Hepatocyte (in vitro differentiated cells): ENCODE results near the gene ERBB4. TPM values are rescaled to one million over a fixed set of nuclear protein-coding genes. Genes with fewer than 3 reads are reported as not detected.
"Not testable (repeated sequence)": the region's sequence is repeated elsewhere in the genome, so short reads cannot be mapped to it uniquely, and the experiment has no call there.

Source experiments
- DNase-seq: peaks from one replicate; pipeline ENCODE4 v3.0.0-alpha.2; 2016; ENCODE audit warnings: low spot score
- H2AFZ ChIP-seq: fragments of 200-600 bp; sonication (generic); 2 replicates; pipeline ENCODE4 v1.6.0; 2016; ENCODE audit warnings: antibody characterized with exemption, mild to moderate bottlenecking
- H3K27ac ChIP-seq: fragments of 200-600 bp; sonication (generic); 2 replicates; pipeline ENCODE4 v1.5.1; 2016; ENCODE audit warnings: mild to moderate bottlenecking
- H3K27me3 ChIP-seq: fragments of 200-600 bp; sonication (generic); 2 replicates; pipeline ENCODE4 v1.6.1; 2016
- H3K36me3 ChIP-seq: fragments of 200-600 bp; sonication (generic); replicated peaks from 2 replicates; pipeline ENCODE4 v1.5.1; 2016; ENCODE audit warnings: low read depth; ENCODE audit not compliant: insufficient read depth
- H3K4me1 ChIP-seq: fragments of 200-600 bp; sonication (generic); 2 replicates; pipeline ENCODE4 v1.5.1; 2016; ENCODE audit warnings: mild to moderate bottlenecking, moderate library complexity; ENCODE audit not compliant: insufficient read depth
- H3K4me2 ChIP-seq: fragments of 200-600 bp; sonication (generic); 2 replicates; pipeline ENCODE4 v1.6.0; 2016
- H3K4me3 ChIP-seq: fragments of 200-600 bp; sonication (generic); 2 replicates; pipeline ENCODE4 v1.5.1; 2016; ENCODE audit warnings: mild to moderate bottlenecking
- H3K79me2 ChIP-seq: fragments of 200-600 bp; sonication (generic); 2 replicates; pipeline ENCODE4 v1.6.0; 2017; ENCODE audit warnings: mild to moderate bottlenecking
- H3K9me2 ChIP-seq: fragments of 200-600 bp; sonication (generic); replicated peaks from 2 replicates; pipeline ENCODE4 v1.6.0; 2017; ENCODE audit warnings: mild to moderate bottlenecking; ENCODE audit not compliant: insufficient read depth
- H3K9me3 ChIP-seq: fragments of 200-600 bp; sonication (generic); 2 replicates; pipeline ENCODE4 v1.5.1; 2016; ENCODE audit warnings: low read depth, mild to moderate bottlenecking
- H4K20me1 ChIP-seq: fragments of 200-600 bp; sonication (generic); 2 replicates; pipeline ENCODE4 v1.6.0; 2016; ENCODE audit warnings: mild to moderate bottlenecking; ENCODE audit not compliant: insufficient read depth, poor library complexity, severe bottlenecking
- EZH2 ChIP-seq: fragments of 200-600 bp; sonication (generic); IDR thresholded peaks from 2 replicates; pipeline ENCODE4 v1.6.1; 2016; ENCODE audit warnings: antibody characterized with exemption, mild to moderate bottlenecking, borderline replicate concordance
- EZH2phosphoT487 ChIP-seq: fragments of 200-600 bp; sonication (generic); IDR thresholded peaks from one replicate; pipeline ENCODE4 v1.6.1; 2018; ENCODE audit warnings: antibody characterized with exemption, mild to moderate bottlenecking, low read depth, moderate library complexity; ENCODE audit not compliant: unreplicated experiment, severe bottlenecking
- WGBS: methylation state at CpG from one replicate; pipeline ENCODE4 v1.1.6; 2016; ENCODE audit warnings: low lambda C conversion rate; ENCODE audit errors: missing lambda C conversion rate; 5-methylcytosine and 5-hydroxymethylcytosine counted together
- polyA plus RNA-seq: library from polyadenylated mRNA; unstranded; fragments of >200 nt; fragmentation: Nextera tagmentation; extraction: Ambion mirVana; gene quantifications from 2 replicates; pipeline ENCODE4 v1.2.1, GENCODE V29; 2016
- total RNA-seq: library from RNA; depleted of rRNA; stranded (reverse); fragments of >200 nt; gene quantifications from 2 replicates; pipeline ENCODE4 v1.2.3, GENCODE V29; 2014
- TF ChIP-seq, protein P1 (sequence below): fragments of 200-600 bp; sonication (generic); IDR thresholded peaks from 2 replicates; pipeline ENCODE4 v1.5.1; 2016; ENCODE audit warnings: antibody characterized with exemption, mild to moderate bottlenecking; ENCODE audit not compliant: poor library complexity

Gene ERBB4
- total and polyA plus RNA-seq, 2 experiments from 2014 or later: 3.4 to 3.9 TPM

GRCh38 chr2:211723398-211723797 lies 815.2 kb downstream of the ERBB4 start:
- no peaks in the 10 kb centered on the region for H3K9me3 ChIP-seq
- H2AFZ ChIP-seq: no peak overlapping the region
- H3K9me2 ChIP-seq: no peaks in the 10 kb centered on the region
- H3K27ac ChIP-seq: no peak overlapping the region
- no peaks in the 10 kb centered on the region for H3K36me3 ChIP-seq
- no peak overlapping the region for H3K4me2 ChIP-seq
- H3K27me3 ChIP-seq: no peaks in the 10 kb centered on the region
- no peaks in the 10 kb centered on the region for H3K4me1 ChIP-seq
- H3K79me2 ChIP-seq: no peaks in the 10 kb centered on the region
- H4K20me1 ChIP-seq: no peaks in the 10 kb centered on the region
- TF ChIP-seq EZH2 (no peak), EZH2phosphoT487 (no peak)
- TF ChIP-seq, protein P1, sequence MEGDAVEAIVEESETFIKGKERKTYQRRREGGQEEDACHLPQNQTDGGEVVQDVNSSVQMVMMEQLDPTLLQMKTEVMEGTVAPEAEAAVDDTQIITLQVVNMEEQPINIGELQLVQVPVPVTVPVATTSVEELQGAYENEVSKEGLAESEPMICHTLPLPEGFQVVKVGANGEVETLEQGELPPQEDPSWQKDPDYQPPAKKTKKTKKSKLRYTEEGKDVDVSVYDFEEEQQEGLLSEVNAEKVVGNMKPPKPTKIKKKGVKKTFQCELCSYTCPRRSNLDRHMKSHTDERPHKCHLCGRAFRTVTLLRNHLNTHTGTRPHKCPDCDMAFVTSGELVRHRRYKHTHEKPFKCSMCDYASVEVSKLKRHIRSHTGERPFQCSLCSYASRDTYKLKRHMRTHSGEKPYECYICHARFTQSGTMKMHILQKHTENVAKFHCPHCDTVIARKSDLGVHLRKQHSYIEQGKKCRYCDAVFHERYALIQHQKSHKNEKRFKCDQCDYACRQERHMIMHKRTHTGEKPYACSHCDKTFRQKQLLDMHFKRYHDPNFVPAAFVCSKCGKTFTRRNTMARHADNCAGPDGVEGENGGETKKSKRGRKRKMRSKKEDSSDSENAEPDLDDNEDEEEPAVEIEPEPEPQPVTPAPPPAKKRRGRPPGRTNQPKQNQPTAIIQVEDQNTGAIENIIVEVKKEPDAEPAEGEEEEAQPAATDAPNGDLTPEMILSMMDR: no peak
- 95% methylated on average over 1 of the region's 1 CpG for WGBS
- DNase-seq: no peak
- H3K4me3 ChIP-seq: no peak overlapping the region

DNA sequence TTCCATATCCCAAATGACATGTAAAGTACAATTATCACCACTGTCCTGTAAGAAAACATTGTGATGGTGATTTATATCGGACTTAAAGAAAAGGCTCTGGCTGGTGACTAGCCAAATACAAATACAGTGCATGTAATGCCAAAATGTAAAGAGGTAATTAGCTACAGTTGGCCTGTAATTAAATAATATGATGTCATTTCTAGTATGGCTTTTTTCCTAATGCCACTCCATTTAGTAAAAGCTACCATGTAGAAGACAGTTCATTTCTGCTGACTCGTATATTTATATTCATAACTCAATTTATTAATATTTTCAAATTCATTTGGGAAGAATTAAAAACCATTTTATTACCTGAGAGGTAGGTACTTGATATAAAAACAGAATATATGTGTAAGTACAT lies 815.7 kb downstream of the ERBB4 start:
- no peak overlapping the region for H3K4me3 ChIP-seq
- H3K9me2 ChIP-seq: no peaks in the 10 kb centered on the region
- no peak overlapping the region for H3K27ac ChIP-seq
- H4K20me1 ChIP-seq: no peaks in the 10 kb centered on the region
- H3K27me3 ChIP-seq: no peaks in the 10 kb centered on the region
- H3K9me3 ChIP-seq: no peaks in the 10 kb centered on the region
- H3K4me1 ChIP-seq: no peaks in the 10 kb centered on the region
- no peak for DNase-seq
- no peak overlapping the region for H3K4me2 ChIP-seq
- H3K36me3 ChIP-seq: no peaks in the 10 kb centered on the region
- 91% methylated on average over 2 of the region's 2 CpGs for WGBS
- H3K79me2 ChIP-seq: no peaks in the 10 kb centered on the region
- no peak overlapping the region for H2AFZ ChIP-seq
- TF ChIP-seq EZH2phosphoT487 (no peak), EZH2 (no peak)
- TF ChIP-seq, protein P1: no peak

- WGBS: 95% methylated on average over 9 of the region's 9 CpGs
- not testable (repeated sequence) for H3K27ac ChIP-seq, H2AFZ ChIP-seq, H3K9me2 ChIP-seq, H3K36me3 ChIP-seq, H3K9me3 ChIP-seq, H3K79me2 ChIP-seq, H3K4me2 ChIP-seq, H3K4me1 ChIP-seq, H3K27me3 ChIP-seq, H3K4me3 ChIP-seq, H4K20me1 ChIP-seq, DNase-seq
Observed at GRCh38 chr2:211721874-211722273, 816.7 kb downstream of the ERBB4 start.

DNA sequence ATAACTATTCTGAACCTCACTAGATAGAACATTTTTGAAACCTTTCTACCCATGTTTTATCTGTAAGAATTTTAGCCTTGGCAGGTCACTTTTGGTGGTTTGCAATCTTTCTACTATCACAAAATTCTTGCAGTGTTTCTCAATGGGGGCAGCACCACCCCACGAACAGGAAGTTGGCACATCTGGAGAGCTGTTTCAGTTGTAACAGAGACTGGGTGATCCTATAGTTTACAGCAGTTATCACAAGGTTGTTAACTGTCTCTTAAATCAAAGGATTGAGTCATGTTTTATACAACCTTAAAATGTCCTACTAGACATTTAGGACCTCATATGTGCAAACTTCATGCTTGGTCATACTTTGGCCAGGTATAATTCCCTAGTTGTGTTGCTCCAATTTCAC lies 829.2 kb downstream of the ERBB4 start:
- Histone ChIP-seq H3K4me2 (no peak overlapping the region), H3K9me2 (no peaks in the 10 kb centered on the region), H3K4me1 (no peaks in the 10 kb centered on the region), H3K79me2 (no peaks in the 10 kb centered on the region), H2AFZ (no peak overlapping the region), H3K4me3 (no peak overlapping the region), H3K36me3 (no peaks in the 10 kb centered on the region), H3K27me3 (no peaks in the 10 kb centered on the region), H4K20me1 (no peaks in the 10 kb centered on the region), H3K27ac (no peak overlapping the region), H3K9me3 (no peaks in the 10 kb centered on the region)
- DNase-seq: no peak
- 45% methylated on average over 1 of the region's 1 CpG for WGBS
- TF ChIP-seq EZH2 (no peak), EZH2phosphoT487 (no peak)
